Epithelial cell of esophagus (primary cell): ENCODE measurements around the gene LMAN2L.

Source experiments
- DNase-seq: peaks from one replicate; pipeline ENCODE4 v3.0.0; 2010; ENCODE audit warnings: low read depth
- H3K4me3 ChIP-seq: 2 replicates; pipeline ENCODE4 v1.5.1; 2011; ENCODE audit warnings: mild to moderate bottlenecking, low read length, control low read depth
- CTCF ChIP-seq: IDR thresholded peaks from 2 replicates; pipeline ENCODE4 v1.5.1; 2011; ENCODE audit warnings: low read depth, mild to moderate bottlenecking, low read length, control low read depth, inconsistent platforms; ENCODE audit not compliant: insufficient read depth; ENCODE audit errors: missing control alignments

LMAN2L gene

GRCh38 chr2:96760036-96760985 is 20.4 kb upstream of the LMAN2L start, which contains the start of gene CNNM4:
Gene CNNM4, plus strand, starts transcription at chr2:96760902. Its CDS starts 98 bp downstream, at chr2:96761000.
- peak; percentile 6 for TF ChIP-seq CTCF
- H3K4me3 ChIP-seq = peak within 1 kb of the TSS; percentile 74
- DNase-seq = peak; percentile 95

GRCh38 chr2:96759548-96759947 is 19.7 kb upstream of the LMAN2L start:
- DNase-seq = no peak
- no peak for TF ChIP-seq CTCF
- no peak overlapping the region for H3K4me3 ChIP-seq

- no peak overlapping the region for H3K4me3 ChIP-seq
- DNase-seq = no peak
- TF ChIP-seq CTCF = no peak
Measured at GRCh38 chr2:96758987-96759386, 19.1 kb upstream of the LMAN2L start.

- H3K4me3 ChIP-seq = no peak overlapping the region
- peak; percentile 34 for DNase-seq
- TF ChIP-seq CTCF = no peak
Measured at GRCh38 chr2:96757477-96757860, 17.6 kb upstream of the LMAN2L start.

GRCh38 chr2:96756788-96757476 is 17.1 kb upstream of the LMAN2L start:
- TF ChIP-seq CTCF = no peak
- DNase-seq = no peak
- no peak overlapping the region for H3K4me3 ChIP-seq

GRCh38 chr2:96754317-96754716 is 14.5 kb upstream of the LMAN2L start:
- no peak for DNase-seq
- no peak for TF ChIP-seq CTCF
- H3K4me3 ChIP-seq = no peak overlapping the region
